ENCODE data around the gene CDKAL1. TPM values are rescaled to one million over a fixed set of nuclear protein-coding genes. Genes with fewer than 3 reads are reported as not detected.

Gene CDKAL1
- total and polyA plus RNA-seq, 2 donors (not counting 3 experiments of a cell fraction or from before 2014, with no cell fraction given) = 6.1 to 20.5 TPM

- DNase-seq (ENCODE audit: low read depth, low spot score) = peak; percentile 95
- FAIRE-seq = peak; percentile 84
- Histone ChIP-seq H3K9me3 (replicated peaks; ENCODE audit: control insufficient read depth, insufficient read depth, low read length) (no peaks in the 10 kb centered on the region), H3K9ac (replicated peaks; ENCODE audit: extremely low read depth, insufficient read depth, low read length) (peak overlapping the region; percentile 28), H4K20me1 (replicated peaks; ENCODE audit: control insufficient read depth, extremely low read depth, insufficient read depth, low read length) (no peaks in the 10 kb centered on the region), H3K4me2 (ENCODE audit: insufficient read depth, low read length) (peak overlapping the region; percentile 93), H3K79me2 (ENCODE audit: control insufficient read depth, insufficient read depth, low read length) (no peaks in the 10 kb centered on the region), H3K4me3 (replicated peaks in 1 of 3; ENCODE audit: insufficient read depth in 1 of 3, low read depth in 1 of 3, low read length in 3 of 3) (peak overlapping the region in 1 of 3 experiments; percentile 55), H3K4me1 (ENCODE audit: control insufficient read depth, extremely low read depth, insufficient read depth, low read length) (peaks cover 14% of the 10 kb centered on the region), H3K36me3 (ENCODE audit: control insufficient read depth in 2 of 2, extremely low read depth in 1 of 2, insufficient read depth in 2 of 2, low read length in 2 of 2) (no peaks in the 10 kb centered on the region), H3K9me1 (replicated peaks; ENCODE audit: control insufficient read depth, extremely low read depth, insufficient read depth, low read length) (no peaks in the 10 kb centered on the region), H2AFZ (ENCODE audit: low read depth, low read length) (peak overlapping the region; percentile 69), H3K27ac (ENCODE audit: insufficient read depth, low read depth, low read length) (peak overlapping the region; percentile 94), H3K27me3 (ENCODE audit: control insufficient read depth in 2 of 2, insufficient read depth in 2 of 2, low read length in 2 of 2) (no peaks in the 10 kb centered on the region)
- dilution Hi-C loops (cut with MboI; ENCODE audit: extremely low pct_ligation_motif_present, low sequenced_read_pairs) (no loop called here), intact Hi-C loops (cut with micrococcal nuclease) (loop anchor here (1.0 to 5.0 kb wide), 8 partner anchors 25 to 635 kb away; no protein-coding TSS in a partner anchor)
- TF ChIP-seq JUN (IDR thresholded peaks at IDR 0.05; ENCODE audit: borderline replicate concordance, insufficient read depth, insufficient read length, low read depth) = peak; percentile 85
- TF ChIP-seq POLR2AphosphoS5 (IDR thresholded peaks at IDR 0.05; ENCODE audit: insufficient read depth, low read depth, low read length) = no peak
- TF ChIP-seq CTCF (IDR thresholded peaks at IDR 0.05; ENCODE audit: extremely low read depth in 1 of 2, insufficient read depth in 1 of 2, low read depth in 1 of 2, low read length in 2 of 2) = peak; percentile 26 to 50
- peak; percentile 79 for TF ChIP-seq FOS (IDR thresholded peaks at IDR 0.05; ENCODE audit: borderline replicate concordance, insufficient read depth, low read length)
- TF ChIP-seq MYC (IDR thresholded peaks at IDR 0.05; ENCODE audit: low read depth, low read length) = no peak
- POLR2A ChIA-PET = no interaction called here
- CTCF ChIA-PET = interaction anchor here (0.5 to 1.7 kb wide), 10 partner anchors 18 to 636 kb away, joined by 3 to 8 read pairs (median 3); no protein-coding TSS in a partner anchor
- BruUV-seq (replicated peaks) = TSS peak; percentile 89
Measured at GRCh38 chr6:20952699-20953474, 418.6 kb downstream of the CDKAL1 start.
